Cardiac septum (tissue), 1 donor: ENCODE measurements around the gene PTPRK. TPM values are rescaled to one million over a fixed set of nuclear protein-coding genes. Genes with fewer than 3 reads are reported as not detected.
A peak's percentile ranks its signal among the peaks of the same experiment; 100 is the strongest.

Experiments
- DNase-seq: peaks from one replicate; pipeline ENCODE4 v3.0.0-alpha.2; 2020; ENCODE audit warnings: low spot score
- intact Hi-C: fragments of 100-400 bp; cut with DNase I; formaldehyde crosslinking; loops from one replicate; pipeline ENCODE4 v1.14.0; 2022
- total RNA-seq: library from RNA; stranded (reverse); fragmentation: NEBNext Ultra II Directional; extraction: Animal tissue kit (Norgen Biotek cat#: 25700); gene quantifications from one replicate; pipeline ENCODE4 v1.2.1, GENCODE V29; 2021
- donor health status: DM: no; HTN: no; CAD: no.

Gene PTPRK
- total RNA-seq, 1 donor from 2014 or later, result 51.4 TPM

GRCh38 chr6:128518434-128519131 lies 1.8 kb downstream of the PTPRK start:
- peak; percentile 80 for DNase-seq
- intact Hi-C loops, result loop anchor here (10.0 kb wide), 2 partner anchors 184 to 454 kb away; no protein-coding TSS in a partner anchor

GRCh38 chr6:128517124-128517523 lies 3.3 kb downstream of the PTPRK start:
- intact Hi-C loops, result loop anchor here (10.0 kb wide), 2 partner anchors 182 to 452 kb away; no protein-coding TSS in a partner anchor
- DNase-seq, result no peak

DNA sequence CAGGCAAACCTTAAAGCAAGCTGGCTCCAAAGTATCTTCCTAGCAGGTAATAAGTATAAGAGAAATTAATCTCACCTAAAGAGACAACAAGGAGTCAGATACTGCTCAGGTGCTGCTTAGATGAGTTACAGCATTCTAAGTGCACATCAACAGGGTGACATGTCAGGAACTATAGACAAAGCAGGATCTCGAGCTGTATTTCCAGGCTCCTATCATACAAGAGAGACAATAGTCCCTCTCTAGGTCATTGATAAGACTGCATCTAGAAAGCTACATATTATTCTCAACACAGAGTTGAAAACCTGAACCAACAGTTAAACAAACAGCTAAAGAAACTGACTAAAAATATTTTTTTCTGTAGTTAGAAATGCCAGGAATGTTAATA lies 3.9 kb downstream of the PTPRK start:
- intact Hi-C loops, result loop anchor here (10.0 kb wide), 2 partner anchors 182 to 452 kb away; no protein-coding TSS in a partner anchor
- DNase-seq, result no peak

DNA sequence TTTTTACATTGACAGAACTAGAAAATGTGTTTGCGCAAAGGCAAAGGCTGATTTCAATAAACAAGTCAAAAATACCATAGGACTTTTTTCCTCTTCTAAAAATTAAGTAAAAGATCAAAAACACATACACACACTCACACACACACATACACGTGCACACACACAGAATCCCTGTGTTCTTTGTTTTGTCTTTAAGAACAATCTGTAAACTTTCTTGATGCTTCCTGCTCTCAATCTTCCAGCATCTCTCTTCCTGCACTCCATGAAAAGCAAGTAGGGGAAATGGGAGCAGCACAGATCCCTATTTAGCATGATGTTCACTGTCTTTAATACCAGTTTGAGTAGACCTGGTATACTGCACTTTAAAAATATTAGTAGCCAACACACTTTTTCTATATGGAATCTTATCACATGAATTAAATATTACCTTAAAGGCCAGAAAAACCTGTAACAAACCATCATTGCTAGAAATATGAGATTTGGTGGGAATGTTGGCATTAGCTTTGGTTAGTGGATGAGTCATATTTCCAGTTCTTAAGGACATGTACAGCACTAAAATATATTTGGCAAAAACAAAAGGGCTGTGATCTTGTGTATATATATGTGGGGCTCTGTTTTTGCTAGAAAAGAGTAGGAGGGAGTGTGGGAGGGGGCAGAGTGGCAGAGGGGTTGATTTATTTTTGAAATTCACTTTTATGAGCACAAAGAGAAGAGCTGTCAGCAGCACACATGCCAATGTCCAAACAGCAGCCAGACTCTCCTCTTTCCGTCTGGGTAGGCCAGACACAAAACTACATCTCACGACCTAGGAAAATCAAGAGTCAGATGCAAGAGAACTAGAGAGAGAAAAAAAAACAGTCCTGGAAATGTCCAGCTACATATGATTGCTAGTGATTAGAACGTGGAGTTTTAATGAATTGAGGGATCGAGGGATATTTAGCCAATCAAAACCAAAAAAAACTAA lies 4.6 kb downstream of the PTPRK start:
- intact Hi-C loops, result loop anchor here (10.0 kb wide), 2 partner anchors 181 to 451 kb away; no protein-coding TSS in a partner anchor
- no peak for DNase-seq

- intact Hi-C loops, result loop anchor here (10.0 kb wide), 2 partner anchors 179 to 449 kb away; no protein-coding TSS in a partner anchor
- no peak for DNase-seq
Observed at GRCh38 chr6:128513878-128514277, 6.5 kb downstream of the PTPRK start.

DNA sequence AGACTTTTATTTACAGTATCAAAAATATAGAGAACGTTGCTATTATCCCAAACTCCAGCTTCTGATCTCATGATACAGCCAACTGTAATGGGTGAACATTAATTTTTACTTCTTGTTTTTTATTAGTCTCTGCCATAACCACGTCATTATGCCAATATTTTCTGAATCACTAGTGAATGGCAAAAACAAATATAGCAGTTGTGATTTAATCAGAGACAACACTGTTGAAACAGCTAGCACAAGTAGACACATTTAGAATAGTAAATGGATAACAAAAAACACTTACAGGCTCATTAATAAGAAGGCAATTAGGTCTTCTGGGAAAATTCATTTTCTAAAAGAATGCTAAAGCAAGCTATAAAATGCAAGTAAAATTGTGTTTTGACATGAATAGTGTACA lies 8.1 kb downstream of the PTPRK start:
- DNase-seq, result no peak
- intact Hi-C loops, result loop anchor here (10.0 kb wide), 2 partner anchors 177 to 447 kb away; no protein-coding TSS in a partner anchor

GRCh38 chr6:128511506-128511905 lies 8.9 kb downstream of the PTPRK start:
- no peak for DNase-seq
- intact Hi-C loops, result loop anchor here (10.0 kb wide), 2 partner anchors 177 to 447 kb away; no protein-coding TSS in a partner anchor

GRCh38 chr6:128509709-128510108 lies 10.7 kb downstream of the PTPRK start:
- intact Hi-C loops, result loop anchor here (10.0 kb wide), 2 partner anchors 175 to 445 kb away; no protein-coding TSS in a partner anchor
- no peak for DNase-seq

GRCh38 chr6:128508588-128509296 lies 11.7 kb downstream of the PTPRK start:
- intact Hi-C loops, result no loop called here
- DNase-seq, result no peak

DNA sequence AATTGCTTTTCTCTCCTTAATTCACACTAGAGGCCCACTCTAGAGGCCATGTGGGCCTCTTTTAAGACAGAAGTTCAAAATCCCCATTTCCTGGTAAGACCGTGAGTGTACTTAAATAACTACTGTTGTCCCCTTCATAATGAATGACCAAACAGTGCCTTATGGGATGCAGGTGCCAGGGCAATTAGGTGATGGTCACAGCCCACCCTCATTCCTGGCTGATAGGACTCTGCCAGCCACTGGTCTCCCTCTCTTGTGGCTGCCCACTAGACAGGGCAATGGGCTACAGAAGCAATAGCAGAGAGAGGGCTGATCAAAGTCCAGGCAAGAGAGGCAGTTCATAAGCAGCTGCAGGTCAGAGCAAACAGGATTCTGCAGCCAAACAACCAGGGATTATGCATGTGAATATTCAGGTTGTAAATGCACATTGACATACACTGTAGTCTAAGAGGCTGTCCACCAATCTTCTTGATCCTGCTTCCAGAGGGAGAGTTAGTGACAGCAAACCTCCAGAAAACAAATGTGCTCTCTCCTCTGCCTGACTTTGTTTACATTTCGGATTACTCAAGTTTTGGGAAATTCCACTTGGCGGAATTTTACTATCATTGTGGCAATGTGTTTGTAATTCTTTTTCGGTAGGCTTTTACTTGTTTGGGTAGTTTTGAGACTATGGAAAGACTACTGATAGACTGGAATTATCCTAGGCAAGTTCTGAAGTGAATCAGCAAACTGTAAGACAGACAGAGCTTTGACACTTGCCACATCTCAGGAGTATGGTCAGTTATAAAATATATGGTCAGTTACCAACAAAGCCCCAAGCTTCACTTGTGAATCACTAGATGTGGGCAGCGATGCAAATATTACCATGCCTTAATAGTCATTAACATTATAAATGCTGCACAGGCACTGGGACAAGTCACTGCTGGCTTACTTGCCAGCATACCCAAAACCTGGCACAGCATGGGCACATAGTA lies 12.8 kb downstream of the PTPRK start:
- DNase-seq, result no peak
- intact Hi-C loops, result no loop called here

GRCh38 chr6:128505603-128506002 lies 14.8 kb downstream of the PTPRK start:
- no peak for DNase-seq
- intact Hi-C loops, result no loop called here

DNA sequence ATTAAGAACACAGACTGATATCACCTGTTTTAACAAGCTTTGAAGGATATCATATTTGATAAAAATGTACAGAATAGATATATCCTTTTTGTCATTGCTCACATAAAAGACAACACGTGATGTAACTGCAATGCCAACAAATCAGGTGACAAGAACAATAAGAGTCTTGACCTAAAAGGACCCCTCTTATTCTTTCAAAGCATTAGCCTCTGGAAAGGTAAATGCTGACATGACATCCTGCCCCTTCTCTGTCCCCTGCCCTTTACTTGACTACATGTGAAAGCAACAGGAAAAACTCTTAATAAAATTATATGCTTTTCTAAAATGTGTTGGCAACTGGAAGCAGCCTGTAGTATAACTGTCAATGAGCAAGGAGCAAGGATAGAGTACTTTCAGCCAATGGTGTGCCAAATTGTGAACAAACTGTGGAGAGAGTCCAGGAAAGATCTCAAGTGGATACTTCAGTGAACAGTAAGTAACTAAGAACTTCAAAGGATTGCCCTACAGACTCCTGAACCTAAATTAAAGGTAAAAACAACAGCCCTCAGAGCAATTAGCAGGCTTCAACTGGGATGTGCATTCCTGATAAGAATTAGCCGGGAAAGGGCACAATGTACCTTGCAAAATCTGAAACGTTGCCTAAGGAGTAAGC lies 16.3 kb downstream of the PTPRK start:
- intact Hi-C loops, result no loop called here

GRCh38 chr6:128500749-128501600 lies 19.4 kb downstream of the PTPRK start:
- no peak for DNase-seq
- intact Hi-C loops, result no loop called here

More for the DNA sequence above, 16.3 kb downstream of the PTPRK start:
- no peak for DNase-seq

DNA sequence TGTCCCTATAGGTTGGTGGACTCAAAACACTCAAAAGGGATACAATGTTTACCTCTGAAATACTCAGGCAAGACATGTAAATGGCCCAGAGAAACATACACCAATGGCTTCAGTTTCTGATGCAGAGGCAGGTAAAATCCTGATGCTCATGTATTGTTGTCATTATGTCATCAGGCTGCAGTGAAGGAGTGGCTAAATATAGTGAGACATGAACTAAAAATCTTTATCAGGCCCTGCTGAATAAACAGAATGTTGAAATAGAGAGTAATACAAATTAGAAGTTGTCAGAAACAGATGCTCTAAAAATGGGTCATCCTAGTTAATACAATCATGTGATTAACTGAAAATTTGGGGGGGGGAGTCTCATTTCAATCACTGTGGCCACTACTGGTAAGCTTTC lies 20.4 kb downstream of the PTPRK start:
- DNase-seq, result no peak
- intact Hi-C loops, result no loop called here

DNA sequence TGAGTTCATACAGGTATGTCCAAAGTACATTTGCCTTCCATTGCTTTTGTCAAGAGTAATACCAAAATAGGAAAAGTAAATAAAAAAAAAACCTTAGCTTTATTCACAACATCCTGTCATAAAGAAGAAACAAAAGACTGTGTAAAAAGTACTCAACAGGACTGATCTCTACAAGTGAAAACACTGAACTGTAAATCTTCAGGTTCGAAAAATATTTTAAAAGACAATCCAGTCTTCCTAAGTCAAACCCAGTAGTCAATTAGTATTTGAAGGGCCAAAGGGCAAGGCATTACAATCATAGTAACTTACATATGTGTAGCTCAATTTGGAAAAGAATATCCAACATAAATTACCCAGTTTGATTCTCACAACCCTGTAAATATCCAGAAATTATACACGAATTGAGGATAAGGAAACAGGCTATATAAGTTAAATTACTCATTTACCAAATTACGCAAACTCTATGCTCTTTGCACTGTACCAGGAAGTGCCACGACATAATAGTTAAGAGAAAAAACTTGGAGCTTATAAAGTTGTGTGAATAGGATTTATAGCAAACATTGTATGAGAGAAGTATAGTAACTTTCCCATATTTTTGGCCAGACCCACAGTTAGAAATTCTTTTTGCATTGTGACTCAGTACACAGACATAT lies 21.2 kb downstream of the PTPRK start:
- intact Hi-C loops, result no loop called here
- DNase-seq, result no peak

GRCh38 chr6:128498234-128498633 lies 22.2 kb downstream of the PTPRK start:
- no peak for DNase-seq
- intact Hi-C loops, result no loop called here
